T-cell (primary cell): ENCODE data around the gene MDM4. TPM values are rescaled to one million over a fixed set of nuclear protein-coding genes. Genes with fewer than 3 reads are reported as not detected.

Experiments
- ATAC-seq, 4 experiments: fragments of 200-7000 bp in 3 of 4; fragments of 150-1000 bp in 1 of 4; cut with Tn5 transposase; replicated peaks in 1 of 4; 1 replicate in 3 of 4; 2 replicates in 1 of 4; pipeline ENCODE4 v1.10.0; 2021; ENCODE audit warnings: moderate library complexity in 3 of 4, mild to moderate bottlenecking in 2 of 4, moderate number of reproducible peaks in 1 of 4
- CTCF ChIA-PET, 2 donors: fragments of 300-600 bp; sonication (Branson Sonifier 250); formaldehyde crosslinking; loops; one replicate each; lab custom pipeline; 2022; ENCODE audit warnings: antibody characterized with exemption in 2 of 2; lab: Charles Lee
- POLR2A ChIA-PET, 2 donors: fragments of 300-600 bp; sonication (Branson Sonifier 250); formaldehyde crosslinking; loops; one replicate each; lab custom pipeline; 2022; ENCODE audit warnings: antibody characterized with exemption in 2 of 2; lab: Charles Lee
- DNase-seq, 35 experiments: peaks; one replicate each; pipeline versions ENCODE4 v3.0.0 to v3.0.0-alpha.2; 2013 to 2023
- H3K27ac ChIP-seq: one replicate; pipeline ENCODE4 v1.5.1; 2013; ENCODE audit warnings: low read length
- H3K27me3 ChIP-seq, 2 experiments: replicated peaks in 1 of 2; 1 replicate in 1 of 2; 2 replicates in 1 of 2; pipeline versions ENCODE4 v1.6.1 to v1.7.0; 2013; ENCODE audit warnings: low read length in 1 of 2, mixed read lengths in 1 of 2; ENCODE audit not compliant: control insufficient read depth in 2 of 2, insufficient read depth in 2 of 2; ENCODE audit errors: extremely low read depth in 1 of 2
- H3K36me3 ChIP-seq, 2 donors: 1 replicate in 1 of 2; 2 replicates in 1 of 2; pipeline versions ENCODE4 v1.6.1 to v1.7.0; 2013; ENCODE audit warnings: low read length in 1 of 2; ENCODE audit not compliant: control insufficient read depth in 2 of 2, insufficient read depth in 1 of 2; ENCODE audit errors: extremely low read depth in 1 of 2
- H3K4me1 ChIP-seq, 2 experiments: 1 replicate in 1 of 2; 2 replicates in 1 of 2; pipeline versions ENCODE4 v1.6.1 to v1.7.0; 2013; ENCODE audit warnings: low read length in 2 of 2, mixed read lengths in 1 of 2; ENCODE audit not compliant: insufficient read depth in 2 of 2, control insufficient read depth in 1 of 2; ENCODE audit errors: extremely low read depth in 1 of 2
- H3K4me3 ChIP-seq, 2 donors: 1 replicate in 1 of 2; 2 replicates in 1 of 2; pipeline versions ENCODE4 v1.5.1 to v1.7.0; 2013; ENCODE audit warnings: mild to moderate bottlenecking in 2 of 2, low read length in 1 of 2, moderate library complexity in 1 of 2; ENCODE audit not compliant: control insufficient read depth in 1 of 2; ENCODE audit errors: extremely low read depth in 1 of 2
- H3K9me3 ChIP-seq: 2 replicates; pipeline ENCODE4 v1.7.0; 2013
- H3K27ac Mint-ChIP-seq, 2 donors: one replicate each; pipeline ENCODE4 v1.8.0; 2020 to 2021; ENCODE audit warnings: mild to moderate bottlenecking in 2 of 2, mixed read lengths in 2 of 2
- H3K27me3 Mint-ChIP-seq, 2 donors: one replicate each; pipeline ENCODE4 v1.8.0; 2021 to 2022; ENCODE audit warnings: mixed read lengths in 2 of 2
- H3K36me3 Mint-ChIP-seq: one replicate; pipeline ENCODE4 v1.8.0; 2021; ENCODE audit warnings: mixed read lengths
- H3K4me1 Mint-ChIP-seq, 3 donors: one replicate each; pipeline ENCODE4 v1.8.0; 2020 to 2022; ENCODE audit warnings: mixed read lengths in 3 of 3, mild to moderate bottlenecking in 1 of 3
- H3K4me3 Mint-ChIP-seq, 3 donors: one replicate each; pipeline ENCODE4 v1.8.0; 2020 to 2022; ENCODE audit warnings: mild to moderate bottlenecking in 3 of 3, mixed read lengths in 3 of 3, moderate library complexity in 3 of 3
- H3K9me3 Mint-ChIP-seq, 3 donors: one replicate each; pipeline ENCODE4 v1.8.0; 2020 to 2022; ENCODE audit warnings: mixed read lengths in 3 of 3
- WGBS: methylation state at CpG from one replicate; pipeline ENCODE4 v1.1.5; 2013; ENCODE audit warnings: missing lambda C conversion rate; ENCODE audit not compliant: insufficient coverage; 5-methylcytosine and 5-hydroxymethylcytosine counted together
- total RNA-seq, 35 experiments: library from RNA in 6 of 35; stranded (reverse) in 6 of 35; fragments of 120-200 nt in 1 of 35; gene quantifications; one replicate each; pipeline versions ENCODE4 v1.2.1 to v1.2.4 and lab custom pipeline; 2013 to 2026

Gene MDM4
- total RNA-seq, 5 donors from 2014 or later (not counting 1 experiment from before 2014, with no cell fraction given): 168 to 288 (median 183) TPM

- H3K27me3 Mint-ChIP-seq: no peaks in the 10 kb centered on the region
- ChIA-PET POLR2A (no interaction called here), CTCF (interaction anchor here in 1 of 2 donors (0.7 kb wide), 1 partner anchor 223 kb away, joined by 5 read pairs; no protein-coding TSS in a partner anchor)
- Histone ChIP-seq H3K9me3 (no peaks in the 10 kb centered on the region), H3K27me3 (no peaks in the 10 kb centered on the region), H3K4me3 (no peak overlapping the region), H3K27ac (peak overlapping the region; percentile 32), H3K4me1 (peaks cover 0 to 33% of the 10 kb centered on the region in 2 experiments), H3K36me3 (peaks cover 0 to 6% of the 10 kb centered on the region in 2 donors)
- no peaks in the 10 kb centered on the region for H3K9me3 Mint-ChIP-seq
- DNase-seq (no peak), ATAC-seq (no peak)
- peak overlapping the region; percentile 28 to 49 for H3K27ac Mint-ChIP-seq
- peaks cover 12 to 34% (median 23%) of the 10 kb centered on the region in 3 donors for H3K4me1 Mint-ChIP-seq
- peaks cover 25% of the 10 kb centered on the region for H3K36me3 Mint-ChIP-seq
- H3K4me3 Mint-ChIP-seq: no peak overlapping the region
- 100% methylated on average over 2 of the region's 4 CpGs for whole genome bisulfite sequencing
Measured at GRCh38 chr1:204583909-204584632, 67.9 kb downstream of the MDM4 start.

- no peak overlapping the region for H3K4me3 ChIP-seq
- Mint-ChIP-seq H3K4me3 (peak overlapping the region in 1 of 3 donors; percentile 8), H3K9me3 (no peaks in the 10 kb centered on the region), H3K4me1 (peaks cover 8 to 28% (median 15%) of the 10 kb centered on the region in 3 donors), H3K27me3 (no peaks in the 10 kb centered on the region), H3K36me3 (peaks cover 25% of the 10 kb centered on the region), H3K27ac (peak overlapping the region in 1 of 2 donors; percentile 68)
- ChIA-PET POLR2A (no interaction called here), CTCF (interaction anchor here in 1 of 2 donors (0.7 kb wide), 1 partner anchor 222 kb away, joined by 5 read pairs; no protein-coding TSS in a partner anchor)
- H3K27ac ChIP-seq: peak overlapping the region; percentile 32
- H3K9me3 ChIP-seq: no peaks in the 10 kb centered on the region
- ATAC-seq (peak; percentile 43 to 66 (median 60)), DNase-seq (peak in 22 of 35 experiments; percentile 3 to 49 (median 21))
- H3K4me1 ChIP-seq: peaks cover 0 to 25% of the 10 kb centered on the region in 2 experiments
- WGBS: 76% methylated on average over 7 of the region's 11 CpGs
- H3K27me3 ChIP-seq: no peaks in the 10 kb centered on the region
- H3K36me3 ChIP-seq: peaks cover 0 to 3% of the 10 kb centered on the region in 2 donors
Measured at GRCh38 chr1:204584699-204585372, 68.6 kb downstream of the MDM4 start.

GRCh38 chr1:204587621-204588020, 71.4 kb downstream of the MDM4 start:
- Mint-ChIP-seq H3K27ac (no peak overlapping the region), H3K4me1 (peaks cover 0 to 11% (median 7%) of the 10 kb centered on the region in 3 donors), H3K36me3 (peaks cover 19% of the 10 kb centered on the region), H3K9me3 (no peaks in the 10 kb centered on the region), H3K27me3 (no peaks in the 10 kb centered on the region), H3K4me3 (no peak overlapping the region)
- Histone ChIP-seq H3K27me3 (no peaks in the 10 kb centered on the region), H3K36me3 (peaks cover 0 to 3% of the 10 kb centered on the region in 2 donors), H3K4me1 (peaks cover 0 to 17% of the 10 kb centered on the region in 2 experiments), H3K9me3 (no peaks in the 10 kb centered on the region), H3K4me3 (no peak overlapping the region), H3K27ac (no peak overlapping the region)
- ATAC-seq: no peak
- ChIA-PET CTCF (no interaction called here), POLR2A (no interaction called here)
- 97% methylated on average over 2 of the region's 6 CpGs for WGBS
- no peak for DNase-seq

- peaks cover 0 to 17% of the 10 kb centered on the region in 2 experiments for H3K4me1 ChIP-seq
- H3K36me3 ChIP-seq: no peaks in the 10 kb centered on the region
- ATAC-seq: no peak
- no peak overlapping the region for H3K27ac Mint-ChIP-seq
- no peaks in the 10 kb centered on the region for H3K27me3 ChIP-seq
- H3K27me3 Mint-ChIP-seq: no peaks in the 10 kb centered on the region
- H3K27ac ChIP-seq: no peak overlapping the region
- no peak overlapping the region for H3K4me3 ChIP-seq
- DNase-seq: no peak
- H3K36me3 Mint-ChIP-seq: peaks cover 14% of the 10 kb centered on the region
- ChIA-PET POLR2A (interaction anchor here in 1 of 2 donors (0.6 kb wide), 1 partner anchor 147 kb away, joined by 3 read pairs; no protein-coding TSS in a partner anchor), CTCF (interaction anchor here (0.6 kb wide), 3 partner anchors 71 to 1865 kb away, joined by 3 to 4 read pairs (median 4); no protein-coding TSS in a partner anchor)
- H3K4me1 Mint-ChIP-seq: peaks cover 0 to 9% (median 7%) of the 10 kb centered on the region in 3 donors
- no peaks in the 10 kb centered on the region for H3K9me3 Mint-ChIP-seq
- no CpG with 5 or more reads among the region's 5 CpGs for whole genome bisulfite sequencing
- H3K4me3 Mint-ChIP-seq: no peak overlapping the region
- H3K9me3 ChIP-seq: no peaks in the 10 kb centered on the region
Measured at GRCh38 chr1:204588826-204589225, 72.6 kb downstream of the MDM4 start.

- H3K4me3 Mint-ChIP-seq: no peak overlapping the region
- POLR2A ChIA-PET: no interaction called here
Measured at GRCh38 chr1:204589409-204590038, 73.3 kb downstream of the MDM4 start.

GRCh38 chr1:204591473-204592090, 75.4 kb downstream of the MDM4 start:
- H3K9me3 ChIP-seq: no peaks in the 10 kb centered on the region
- no peak for ATAC-seq
- no peaks in the 10 kb centered on the region for H3K36me3 ChIP-seq
- ChIA-PET CTCF (no interaction called here), POLR2A (no interaction called here)
- no peak overlapping the region for H3K4me3 ChIP-seq
- Mint-ChIP-seq H3K4me3 (no peak overlapping the region), H3K36me3 (peaks cover 23% of the 10 kb centered on the region), H3K9me3 (no peaks in the 10 kb centered on the region), H3K4me1 (no peaks in the 10 kb centered on the region), H3K27me3 (no peaks in the 10 kb centered on the region), H3K27ac (no peak overlapping the region)
- no peaks in the 10 kb centered on the region for H3K4me1 ChIP-seq
- H3K27ac ChIP-seq: no peak overlapping the region
- WGBS: 73% methylated on average over 1 of the region's 3 CpGs
- H3K27me3 ChIP-seq: no peaks in the 10 kb centered on the region
- no peak for DNase-seq

More at GRCh38 chr1:204589409-204590038, 73.3 kb downstream of the MDM4 start:
- Histone ChIP-seq H3K27ac (no peak overlapping the region), H3K4me3 (no peak overlapping the region), H3K36me3 (no peaks in the 10 kb centered on the region), H3K4me1 (peaks cover 0 to 13% of the 10 kb centered on the region in 2 experiments), H3K27me3 (no peaks in the 10 kb centered on the region), H3K9me3 (no peaks in the 10 kb centered on the region)
- 90% methylated on average over 2 of the region's 8 CpGs for WGBS
- CTCF ChIA-PET: no interaction called here
- Mint-ChIP-seq H3K9me3 (no peaks in the 10 kb centered on the region), H3K27me3 (no peaks in the 10 kb centered on the region), H3K4me1 (peaks cover 0 to 5% (median 5%) of the 10 kb centered on the region in 3 donors), H3K36me3 (peaks cover 15% of the 10 kb centered on the region), H3K27ac (no peak overlapping the region)
- ATAC-seq (no peak), DNase-seq (no peak)
